Left ventricle myocardium inferior (tissue), 1 donor: ENCODE measurements around the gene SDK1. TPM values are rescaled to one million over a fixed set of nuclear protein-coding genes. Genes with fewer than 3 reads are reported as not detected.

Source experiments
- DNase-seq: peaks from one replicate; pipeline ENCODE4 v3.0.0-alpha.2; 2020
- H3K27ac ChIP-seq: fragments of 200-600 bp; replicated peaks from 2 replicates; pipeline ENCODE4 v1.8.0; 2021
- H3K27me3 ChIP-seq: fragments of 200-600 bp; 2 replicates; pipeline ENCODE4 v1.8.0; 2021; ENCODE audit warnings: low read depth
- H3K36me3 ChIP-seq: fragments of 200-600 bp; 2 replicates; pipeline ENCODE4 v1.8.0; 2021
- H3K4me1 ChIP-seq: fragments of 200-600 bp; 2 replicates; pipeline ENCODE4 v1.8.0; 2021
- H3K4me3 ChIP-seq: fragments of 200-600 bp; 2 replicates; pipeline ENCODE4 v1.8.0; 2021; ENCODE audit warnings: mild to moderate bottlenecking, moderate library complexity
- H3K9me3 ChIP-seq: fragments of 200-600 bp; replicated peaks from 2 replicates; pipeline ENCODE4 v1.8.0; 2021
- intact Hi-C: fragments of 100-400 bp; cut with micrococcal nuclease; formaldehyde crosslinking; loops from one replicate; pipeline ENCODE4 v1.11.0; 2022
- total RNA-seq: library from RNA; stranded (reverse); fragmentation: NEBNext Ultra II Directional; extraction: Animal tissue kit (Norgen Biotek cat#: 25700); gene quantifications from one replicate; pipeline ENCODE4 v1.2.1, GENCODE V29; 2021
- TF ChIP-seq, protein P1 (sequence below): fragments of 200-600 bp; IDR thresholded peaks from 2 replicates; pipeline ENCODE4 v1.8.0; 2021; ENCODE audit warnings: antibody characterized with exemption, mild to moderate bottlenecking, borderline replicate concordance
- donor health status: DM: no; HTN: yes; CAD: no; lungs with severe emphysema.

SDK1 gene
- total RNA-seq, 1 donor from 2014 or later = 1.3 TPM

GRCh38 chr7:3757059-3757458 is 456.0 kb downstream of the SDK1 start:
- Histone ChIP-seq H3K4me1 (no peaks in the 10 kb centered on the region), H3K36me3 (no peaks in the 10 kb centered on the region), H3K9me3 (no peaks in the 10 kb centered on the region), H3K27me3 (no peaks in the 10 kb centered on the region), H3K4me3 (no peak overlapping the region), H3K27ac (no peak overlapping the region)
- DNase-seq = no peak
- TF ChIP-seq, protein P1, sequence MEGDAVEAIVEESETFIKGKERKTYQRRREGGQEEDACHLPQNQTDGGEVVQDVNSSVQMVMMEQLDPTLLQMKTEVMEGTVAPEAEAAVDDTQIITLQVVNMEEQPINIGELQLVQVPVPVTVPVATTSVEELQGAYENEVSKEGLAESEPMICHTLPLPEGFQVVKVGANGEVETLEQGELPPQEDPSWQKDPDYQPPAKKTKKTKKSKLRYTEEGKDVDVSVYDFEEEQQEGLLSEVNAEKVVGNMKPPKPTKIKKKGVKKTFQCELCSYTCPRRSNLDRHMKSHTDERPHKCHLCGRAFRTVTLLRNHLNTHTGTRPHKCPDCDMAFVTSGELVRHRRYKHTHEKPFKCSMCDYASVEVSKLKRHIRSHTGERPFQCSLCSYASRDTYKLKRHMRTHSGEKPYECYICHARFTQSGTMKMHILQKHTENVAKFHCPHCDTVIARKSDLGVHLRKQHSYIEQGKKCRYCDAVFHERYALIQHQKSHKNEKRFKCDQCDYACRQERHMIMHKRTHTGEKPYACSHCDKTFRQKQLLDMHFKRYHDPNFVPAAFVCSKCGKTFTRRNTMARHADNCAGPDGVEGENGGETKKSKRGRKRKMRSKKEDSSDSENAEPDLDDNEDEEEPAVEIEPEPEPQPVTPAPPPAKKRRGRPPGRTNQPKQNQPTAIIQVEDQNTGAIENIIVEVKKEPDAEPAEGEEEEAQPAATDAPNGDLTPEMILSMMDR = no peak
- intact Hi-C loops = no loop called here

GRCh38 chr7:3760651-3761050 is 459.6 kb downstream of the SDK1 start:
- Histone ChIP-seq H3K27me3 (no peaks in the 10 kb centered on the region), H3K27ac (no peak overlapping the region), H3K4me1 (no peaks in the 10 kb centered on the region), H3K4me3 (no peak overlapping the region), H3K36me3 (no peaks in the 10 kb centered on the region), H3K9me3 (no peaks in the 10 kb centered on the region)
- TF ChIP-seq, protein P1 = no peak
- no peak for DNase-seq
- intact Hi-C loops = no loop called here

GRCh38 chr7:3762146-3762831 is 461.2 kb downstream of the SDK1 start:
- intact Hi-C loops = no loop called here
- H3K4me1 ChIP-seq = no peaks in the 10 kb centered on the region

DNA sequence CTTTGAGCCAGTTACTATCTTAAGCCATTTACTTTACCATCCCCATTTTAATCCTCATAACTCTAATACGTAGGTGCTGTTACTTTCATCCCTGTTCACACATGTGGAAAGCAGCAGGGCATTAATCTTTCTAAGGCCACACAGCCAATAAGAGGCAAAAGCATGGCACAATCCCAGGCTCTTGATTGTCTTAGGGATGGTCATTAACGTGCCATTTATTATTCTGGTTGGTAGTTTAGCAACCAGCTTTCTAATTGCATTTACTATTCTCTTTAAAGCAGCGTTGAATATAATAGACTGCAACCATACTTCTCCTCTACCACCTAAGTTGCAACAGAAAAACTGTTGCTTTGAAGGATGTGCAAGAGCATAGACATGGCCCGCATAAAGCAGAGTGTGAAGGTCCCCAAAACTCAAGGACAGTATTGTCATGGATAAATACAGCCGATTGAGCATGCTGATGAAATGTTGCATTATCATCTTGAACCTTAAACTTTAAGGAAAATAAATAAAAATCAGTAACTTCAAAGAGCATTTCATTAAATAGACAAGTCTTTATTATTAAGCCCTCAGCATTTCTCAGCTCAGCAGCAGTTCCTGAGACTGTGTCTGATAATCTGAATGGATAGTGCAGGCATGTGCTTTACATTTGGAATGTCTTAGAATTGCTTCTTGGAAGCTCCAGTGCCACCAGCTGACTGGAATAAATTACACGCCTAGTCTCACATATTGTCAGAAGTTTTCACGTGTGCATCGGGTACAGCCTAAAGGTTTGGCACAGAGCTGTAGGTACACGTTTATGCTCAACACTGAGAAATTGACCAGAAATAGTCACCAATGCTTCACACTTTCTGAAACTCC is 467.1 kb downstream of the SDK1 start:
- Histone ChIP-seq H3K4me1 (no peaks in the 10 kb centered on the region), H3K36me3 (no peaks in the 10 kb centered on the region), H3K9me3 (peaks cover 6% of the 10 kb centered on the region), H3K27ac (no peak overlapping the region), H3K4me3 (no peak overlapping the region), H3K27me3 (no peaks in the 10 kb centered on the region)
- intact Hi-C loops = no loop called here
- no peak for DNase-seq
- TF ChIP-seq, protein P1 = no peak

More at GRCh38 chr7:3762146-3762831, 461.2 kb downstream of the SDK1 start:
- TF ChIP-seq, protein P1 = no peak
- H3K36me3 ChIP-seq = no peaks in the 10 kb centered on the region
- H3K4me3 ChIP-seq = no peak overlapping the region
- DNase-seq = no peak
- H3K27me3 ChIP-seq = no peaks in the 10 kb centered on the region
- no peak overlapping the region for H3K27ac ChIP-seq
- H3K9me3 ChIP-seq = no peaks in the 10 kb centered on the region

DNA sequence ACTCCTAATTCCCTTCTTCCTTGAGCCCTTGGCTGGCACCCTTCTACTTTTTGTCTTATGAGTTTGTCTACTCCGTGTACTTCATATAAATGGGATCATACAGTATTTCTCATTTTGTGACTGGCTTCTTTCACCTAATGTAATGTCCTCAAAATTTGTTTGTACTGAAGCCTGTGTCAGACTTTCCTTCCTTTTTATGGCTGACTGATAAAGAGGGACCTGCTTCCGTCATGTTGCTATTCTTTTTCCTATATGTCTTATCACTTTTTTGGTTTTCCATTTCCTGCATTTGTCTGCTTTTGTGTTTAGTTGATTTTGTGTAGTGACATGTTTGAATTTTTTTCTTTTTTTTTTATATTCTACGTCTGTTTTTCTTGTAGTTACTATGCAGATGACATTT is 470.9 kb downstream of the SDK1 start:
- H3K4me3 ChIP-seq = no peak overlapping the region
- H3K9me3 ChIP-seq = peaks cover 8% of the 10 kb centered on the region
- no peaks in the 10 kb centered on the region for H3K4me1 ChIP-seq
- no peaks in the 10 kb centered on the region for H3K27me3 ChIP-seq
- no peak for DNase-seq
- intact Hi-C loops = no loop called here
- H3K36me3 ChIP-seq = no peaks in the 10 kb centered on the region
- TF ChIP-seq, protein P1 = no peak
- H3K27ac ChIP-seq = no peak overlapping the region
